OCI-LY1 (cell line): ENCODE measurements around the gene CDH26.

Experiments
- EZH2 ChIP-seq: fragments of 200-600 bp; sonication (generic), shearing (Covaris generic); IDR thresholded peaks from 2 replicates; pipeline ENCODE4 v1.8.0; 2017; ENCODE audit warnings: borderline replicate concordance, mixed run types, mild to moderate bottlenecking, antibody characterized with exemption, low read length, moderate library complexity, mixed read lengths
- TF ChIP-seq, protein P1 (sequence below): fragments of 200-600 bp; sonication (generic), shearing (Covaris generic); IDR thresholded peaks from 2 replicates; pipeline ENCODE4 v1.5.1; 2017; ENCODE audit warnings: mild to moderate bottlenecking, antibody characterized with exemption, low read length, moderate library complexity, mixed read lengths

DNA sequence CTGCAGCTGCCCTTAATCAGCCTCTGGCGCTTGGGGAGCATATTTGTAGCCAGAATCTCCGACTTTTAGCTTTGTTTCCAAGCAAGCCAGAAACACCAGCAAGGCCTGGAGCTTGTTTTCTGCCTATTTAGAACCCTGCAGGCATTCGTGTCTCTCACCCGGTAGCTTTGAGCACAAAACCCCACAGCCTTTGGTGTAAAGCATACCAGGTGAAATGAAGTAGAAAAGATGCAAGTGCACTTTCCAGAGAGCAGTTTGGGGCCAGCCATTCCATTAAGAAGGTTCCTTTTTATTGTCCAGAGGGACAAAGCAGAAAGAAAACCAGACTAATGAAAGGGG, 17.3 kb upstream of the CDH26 start:
- TF ChIP-seq, protein P1, sequence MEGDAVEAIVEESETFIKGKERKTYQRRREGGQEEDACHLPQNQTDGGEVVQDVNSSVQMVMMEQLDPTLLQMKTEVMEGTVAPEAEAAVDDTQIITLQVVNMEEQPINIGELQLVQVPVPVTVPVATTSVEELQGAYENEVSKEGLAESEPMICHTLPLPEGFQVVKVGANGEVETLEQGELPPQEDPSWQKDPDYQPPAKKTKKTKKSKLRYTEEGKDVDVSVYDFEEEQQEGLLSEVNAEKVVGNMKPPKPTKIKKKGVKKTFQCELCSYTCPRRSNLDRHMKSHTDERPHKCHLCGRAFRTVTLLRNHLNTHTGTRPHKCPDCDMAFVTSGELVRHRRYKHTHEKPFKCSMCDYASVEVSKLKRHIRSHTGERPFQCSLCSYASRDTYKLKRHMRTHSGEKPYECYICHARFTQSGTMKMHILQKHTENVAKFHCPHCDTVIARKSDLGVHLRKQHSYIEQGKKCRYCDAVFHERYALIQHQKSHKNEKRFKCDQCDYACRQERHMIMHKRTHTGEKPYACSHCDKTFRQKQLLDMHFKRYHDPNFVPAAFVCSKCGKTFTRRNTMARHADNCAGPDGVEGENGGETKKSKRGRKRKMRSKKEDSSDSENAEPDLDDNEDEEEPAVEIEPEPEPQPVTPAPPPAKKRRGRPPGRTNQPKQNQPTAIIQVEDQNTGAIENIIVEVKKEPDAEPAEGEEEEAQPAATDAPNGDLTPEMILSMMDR, result no peak
- TF ChIP-seq EZH2, result no peak
